H1 (cell line): ENCODE data around the gene ULK1. TPM values are rescaled to one million over a fixed set of nuclear protein-coding genes. Genes with fewer than 3 reads are reported as not detected.

Source experiments
- CTCF ChIA-PET: fragments of 300-600 bp; sonication (Branson Sonifier 250); formaldehyde crosslinking; loops from one replicate; lab custom pipeline; 2021; ENCODE audit not compliant: partially characterized antibody; lab: Charles Lee
- POLR2A ChIA-PET: fragments of 300-600 bp; sonication (Branson Sonifier 250); formaldehyde crosslinking; loops from one replicate; lab custom pipeline; 2021; ENCODE audit warnings: inconsistent platforms; ENCODE audit not compliant: partially characterized antibody; lab: Charles Lee
- DNase-seq, 2 experiments: peaks; one replicate each; pipeline versions ENCODE4 v3.0.0 to v3.0.0-alpha.2; 2010 to 2022; ENCODE audit warnings: low spot score in 2 of 2, low read depth in 1 of 2, mixed read lengths in 1 of 2
- FAIRE-seq: peaks from 2 replicates; lab custom pipeline; 2011; peaks lifted over from hg19 to GRCh38; lab: Jason Lieb, UNC
- H2AFZ ChIP-seq: 2 replicates; pipeline ENCODE4 v1.8.1; 2012; ENCODE audit warnings: low read length, inconsistent platforms
- H2AK5ac ChIP-seq: 2 replicates; pipeline ENCODE4 v1.6.1; 2013; ENCODE audit warnings: low read depth, low read length
- H2BK120ac ChIP-seq: replicated peaks from 2 replicates; pipeline ENCODE3; 2013; ENCODE audit warnings: low read depth, low read length, inconsistent platforms
- H2BK12ac ChIP-seq: 2 replicates; pipeline ENCODE4 v1.6.1; 2013; ENCODE audit warnings: low read depth, low read length
- H2BK15ac ChIP-seq: 2 replicates; pipeline ENCODE4 v1.6.1; 2013; ENCODE audit warnings: low read length
- H2BK20ac ChIP-seq: 2 replicates; pipeline ENCODE4 v1.6.1; 2013; ENCODE audit warnings: low read length
- H2BK5ac ChIP-seq: 2 replicates; pipeline ENCODE4 v1.6.1; 2013; ENCODE audit warnings: low read depth, low read length
- H3K14ac ChIP-seq: 2 replicates; pipeline ENCODE4 v1.6.1; 2013; ENCODE audit warnings: inconsistent platforms; ENCODE audit not compliant: insufficient read length
- H3K18ac ChIP-seq: 2 replicates; pipeline ENCODE4 v1.6.1; 2013; ENCODE audit warnings: low read length; ENCODE audit errors: extremely low read depth
- H3K23ac ChIP-seq: 2 replicates; pipeline ENCODE4 v1.6.1; 2013; ENCODE audit warnings: inconsistent platforms; ENCODE audit not compliant: insufficient read length
- H3K23me2 ChIP-seq: 2 replicates; pipeline ENCODE4 v1.6.1; 2013; ENCODE audit warnings: low read depth, low read length
- H3K27ac ChIP-seq: 2 replicates; pipeline ENCODE4 v1.6.1; 2011; ENCODE audit warnings: low read depth, low read length, inconsistent platforms
- H3K27me3 ChIP-seq, 4 experiments: replicated peaks in 1 of 4; 1 replicate in 1 of 4; 2 replicates in 3 of 4; pipeline versions ENCODE4 v1.6.1 to v1.8.1; 2011 to 2013; ENCODE audit warnings: low read length in 3 of 4, mild to moderate bottlenecking in 3 of 4, inconsistent platforms in 2 of 4, mixed read lengths in 2 of 4, moderate library complexity in 1 of 4; ENCODE audit not compliant: control insufficient read depth in 3 of 4, insufficient read depth in 3 of 4; ENCODE audit errors: extremely low read depth in 1 of 4
- H3K36me3 ChIP-seq, 4 experiments: 2 replicates each; pipeline versions ENCODE4 v1.6.1 to v1.8.1; 2011 to 2013; ENCODE audit warnings: mild to moderate bottlenecking in 4 of 4, low read length in 3 of 4, moderate library complexity in 2 of 4, control low read depth in 1 of 4, inconsistent platforms in 1 of 4; ENCODE audit not compliant: insufficient read depth in 4 of 4, control insufficient read depth in 2 of 4
- H3K4ac ChIP-seq: replicated peaks from 2 replicates; pipeline ENCODE3; 2013; ENCODE audit warnings: low read length, low read depth, mixed read lengths, inconsistent platforms; ENCODE audit not compliant: insufficient read length
- H3K4me1 ChIP-seq, 4 experiments: replicated peaks in 1 of 4; 1 replicate in 1 of 4; 2 replicates in 3 of 4; pipeline versions ENCODE4 v1.6.1 to v1.8.1; 2011 to 2013; ENCODE audit warnings: low read length in 3 of 4, inconsistent platforms in 2 of 4, mixed read lengths in 1 of 4; ENCODE audit not compliant: insufficient read depth in 4 of 4, control insufficient read depth in 3 of 4
- H3K4me2 ChIP-seq, 2 experiments: 2 replicates each; pipeline versions ENCODE4 v1.6.1 to v1.8.1; 2011 to 2013; ENCODE audit warnings: low read depth in 2 of 2, low read length in 2 of 2, control low read depth in 1 of 2, inconsistent platforms in 1 of 2, mild to moderate bottlenecking in 1 of 2; ENCODE audit not compliant: insufficient read depth in 1 of 2
- H3K4me3 ChIP-seq, 4 experiments: fragments of 200-600, 300-600 bp in 1 of 4; sonication (generic), shearing (Covaris generic), sonication (Bioruptor Twin) in 1 of 4; 2 replicates each; pipeline versions ENCODE4 v1.5.1 to v1.8.1; 2011 to 2016; ENCODE audit warnings: low read length in 4 of 4, low read depth in 3 of 4, control low read depth in 2 of 4, inconsistent platforms in 2 of 4, mild to moderate bottlenecking in 2 of 4, mixed read lengths in 1 of 4, moderate library complexity in 1 of 4; ENCODE audit not compliant: insufficient read depth in 2 of 4; ENCODE audit errors: extremely low read depth in 1 of 4
- H3K56ac ChIP-seq: replicated peaks from 2 replicates; pipeline ENCODE3; 2013; ENCODE audit warnings: low read depth, mild to moderate bottlenecking, mixed read lengths, low read length, inconsistent platforms; ENCODE audit not compliant: insufficient read length
- H3K79me1 ChIP-seq: 2 replicates; pipeline ENCODE4 v1.6.1; 2013; ENCODE audit warnings: low read depth, low read length, control low read depth
- H3K79me2 ChIP-seq, 2 experiments: 2 replicates each; pipeline versions ENCODE4 v1.6.1 to v1.8.1; 2012 to 2013; ENCODE audit warnings: low read length in 2 of 2, mild to moderate bottlenecking in 2 of 2, inconsistent platforms in 1 of 2; ENCODE audit not compliant: insufficient read depth in 2 of 2, control insufficient read depth in 1 of 2
- H3K9ac ChIP-seq, 4 experiments: replicated peaks in 1 of 4; 1 replicate in 1 of 4; 2 replicates in 3 of 4; pipeline versions ENCODE4 v1.6.1 to v1.8.1; 2011 to 2013; ENCODE audit warnings: low read depth in 3 of 4, low read length in 3 of 4, control low read depth in 2 of 4, mild to moderate bottlenecking in 2 of 4, moderate library complexity in 2 of 4, inconsistent platforms in 1 of 4; ENCODE audit errors: extremely low read depth in 1 of 4
- H3K9me3 ChIP-seq, 2 experiments: 2 replicates each; pipeline versions ENCODE4 v1.6.1 to v1.8.1; 2012 to 2013; ENCODE audit warnings: mild to moderate bottlenecking in 2 of 2, moderate library complexity in 2 of 2, control low read depth in 1 of 2, inconsistent platforms in 1 of 2, low read depth in 1 of 2, low read length in 1 of 2, mixed read lengths in 1 of 2; ENCODE audit not compliant: insufficient read depth in 2 of 2
- H4K20me1 ChIP-seq, 2 experiments: replicated peaks in 1 of 2; 2 replicates each; pipeline versions ENCODE3 to v1.8.1; 2011 to 2013; ENCODE audit warnings: inconsistent platforms in 2 of 2, low read length in 2 of 2, mild to moderate bottlenecking in 1 of 2; ENCODE audit not compliant: insufficient read depth in 2 of 2, control insufficient read depth in 1 of 2
- H4K5ac ChIP-seq: 2 replicates; pipeline ENCODE4 v1.6.1; 2013; ENCODE audit warnings: low read length, low read depth, mixed read lengths, inconsistent platforms; ENCODE audit not compliant: insufficient read length
- H4K8ac ChIP-seq: 2 replicates; pipeline ENCODE4 v1.8.0; 2013; ENCODE audit warnings: mild to moderate bottlenecking, moderate library complexity, low read length, inconsistent platforms; ENCODE audit not compliant: insufficient read depth; ENCODE audit errors: extremely low read depth
- H4K91ac ChIP-seq: replicated peaks from 2 replicates; pipeline ENCODE3; 2013; ENCODE audit warnings: low read length, mixed read lengths, inconsistent platforms; ENCODE audit not compliant: insufficient read length
- EP300 ChIP-seq, 2 experiments: IDR thresholded peaks; 1 replicate in 1 of 2; 2 replicates in 1 of 2; pipeline ENCODE4 v1.6.1; 2011 to 2012; ENCODE audit warnings: low read depth in 2 of 2, low read length in 2 of 2, mild to moderate bottlenecking in 2 of 2, borderline replicate concordance in 1 of 2, inconsistent platforms in 1 of 2, moderate library complexity in 1 of 2
- JUN ChIP-seq: IDR thresholded peaks from 2 replicates; pipeline ENCODE4 v1.6.1; 2011; ENCODE audit warnings: low read depth, mild to moderate bottlenecking, improper control_type of control experiment, low read length
- POLR2A ChIP-seq, 2 experiments: IDR thresholded peaks; 1 replicate in 1 of 2; 2 replicates in 1 of 2; pipeline ENCODE4 v1.6.1; 2011; ENCODE audit warnings: low read depth in 2 of 2, low read length in 2 of 2, mild to moderate bottlenecking in 2 of 2; ENCODE audit errors: control extremely low read depth in 1 of 2
- POLR2AphosphoS5 ChIP-seq: IDR thresholded peaks from 2 replicates; pipeline ENCODE4 v1.6.1; 2011; ENCODE audit warnings: low read depth, low read length
- WGBS, 2 experiments: shearing (Covaris generic) in 1 of 2; methylation state at CpG; one replicate each; pipeline versions ENCODE4 v1.1.6 to v1.1.7; 2013 to 2015; ENCODE audit warnings: low lambda C conversion rate in 2 of 2, mixed read lengths in 2 of 2, inconsistent platforms in 1 of 2, low coverage in 1 of 2, missing lambda C conversion rate in 1 of 2; ENCODE audit not compliant: insufficient replicate concordance in 2 of 2, insufficient coverage in 1 of 2, insufficient read length in 1 of 2; ENCODE audit errors: extremely low coverage in 1 of 2, missing lambda C conversion rate in 1 of 2; 5-methylcytosine and 5-hydroxymethylcytosine counted together
- polyA plus RNA-seq, 7 experiments: library from polyadenylated mRNA; depleted of rRNA in 3 of 7; stranded (reverse) in 5 of 7; unstranded in 2 of 7; fragments of >200 nt in 5 of 7; fragments of 200-250 nt in 2 of 7; gene quantifications; 1 replicate in 5 of 7; 2 replicates in 1 of 7; 4 replicates in 1 of 7; pipeline versions ENCODE4 v1.2.1 to v1.2.3, GENCODE V29; 2011 to 2013; ENCODE audit warnings: missing spikeins in 2 of 7, mixed read lengths in 2 of 7
- total RNA-seq: library from RNA; stranded (reverse); fragmentation: NEBNext Ultra II Directional; extraction: Animal tissue kit (Norgen Biotek cat#: 25700); gene quantifications from 2 replicates; pipeline ENCODE4 v1.2.1, GENCODE V29; 2021
- TF ChIP-seq, protein P1 (sequence below): IDR thresholded peaks from 2 replicates; pipeline ENCODE4 v1.6.1; 2012; ENCODE audit warnings: low read length, inconsistent platforms

Gene ULK1
- total and polyA plus RNA-seq, 2 of the 8 experiments (the other 6 are each of a cell fraction or from before 2014, with no cell fraction given), result 13.0 to 44.1 TPM

DNA sequence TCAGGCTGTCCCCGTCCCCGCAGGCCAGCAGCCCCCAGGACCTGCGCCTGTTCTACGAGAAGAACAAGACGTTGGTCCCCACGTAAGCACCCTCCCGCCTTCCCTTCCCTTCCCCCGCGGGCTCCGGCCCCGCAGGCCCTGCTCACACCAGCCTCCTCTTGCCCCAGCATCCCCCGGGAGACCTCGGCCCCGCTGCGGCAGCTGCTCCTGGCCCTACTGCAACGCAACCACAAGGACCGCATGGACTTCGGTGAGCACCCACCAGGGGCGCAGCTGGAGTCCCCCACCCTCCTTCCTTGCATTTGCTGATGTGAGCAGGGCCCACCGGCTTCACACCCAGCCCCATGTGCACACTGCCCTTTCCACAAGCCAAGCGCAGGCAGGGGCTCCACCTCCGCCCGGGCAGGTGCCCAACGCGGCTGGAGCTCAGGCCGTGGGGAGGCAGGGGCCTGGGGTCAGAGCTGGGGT lies 15.4 kb downstream of the ULK1 start:
- no peak for FAIRE-seq
- 95% methylated on average over 14 of the region's 26 CpGs; no CpG with 5 or more reads in 1 of the 2 experiments for WGBS, 2 experiments
- no peak overlapping the region for H3K4ac ChIP-seq

More for the DNA sequence above, 15.4 kb downstream of the ULK1 start:
- Histone ChIP-seq H3K4me2 (no peak overlapping the region), H3K36me3 (peaks cover 4 to 58% (median 25%) of the 10 kb centered on the region in 4 experiments; a peak in 6 of 8 replicates), H3K79me1 (peaks cover 5% of the 10 kb centered on the region; the same call in 1 of the 2 replicates), H2BK120ac (no peak overlapping the region), H3K4me3 (no peak overlapping the region), H3K23me2 (no peaks in the 10 kb centered on the region), H3K56ac (no peak overlapping the region), H3K79me2 (peaks cover 0 to 5% of the 10 kb centered on the region in 2 experiments; a peak in 1 of 4 replicates), H3K27ac (no peak overlapping the region), H2BK12ac (no peak overlapping the region), H4K20me1 (peaks cover 5 to 10% of the 10 kb centered on the region in 2 experiments), H2BK20ac (no peak overlapping the region), H2BK15ac (no peak overlapping the region), H3K18ac (no peak overlapping the region), H4K8ac (0 out of 2 replicates have a peak overlapping the region, but pooled peaks have one; percentile 25), H4K5ac (no peak overlapping the region), H3K14ac (no peak overlapping the region), H3K27me3 (no peaks in the 10 kb centered on the region), H2AFZ (no peak overlapping the region), H3K9ac (no peak overlapping the region), H3K4me1 (no peaks in the 10 kb centered on the region), H2AK5ac (no peak overlapping the region), H3K23ac (no peak overlapping the region), H2BK5ac (no peak overlapping the region; the same call in 1 of the 2 replicates), H3K9me3 (no peaks in the 10 kb centered on the region), H4K91ac (no peak overlapping the region)
- no peak for DNase-seq
- ChIA-PET POLR2A (interaction anchor here (0.8 to 6.5 kb wide), 3 partner anchors 8 to 14 kb away, joined by 3 to 27 read pairs (median 3); no protein-coding TSS in a partner anchor), CTCF (interaction anchor here (0.7 kb wide), 1 partner anchor 8 kb away, joined by 4 read pairs; no protein-coding TSS in a partner anchor)
- TF ChIP-seq EP300 (IDR thresholded peaks at IDR 0.05; ENCODE audit: borderline replicate concordance in 1 of 2, low read depth in 2 of 2, low read length in 2 of 2) (no peak), JUN (no peak), POLR2A (IDR thresholded peaks at IDR 0.05; ENCODE audit: control extremely low read depth in 1 of 2, low read depth in 2 of 2, low read length in 2 of 2) (no peak), POLR2AphosphoS5 (no peak)
- TF ChIP-seq, protein P1, sequence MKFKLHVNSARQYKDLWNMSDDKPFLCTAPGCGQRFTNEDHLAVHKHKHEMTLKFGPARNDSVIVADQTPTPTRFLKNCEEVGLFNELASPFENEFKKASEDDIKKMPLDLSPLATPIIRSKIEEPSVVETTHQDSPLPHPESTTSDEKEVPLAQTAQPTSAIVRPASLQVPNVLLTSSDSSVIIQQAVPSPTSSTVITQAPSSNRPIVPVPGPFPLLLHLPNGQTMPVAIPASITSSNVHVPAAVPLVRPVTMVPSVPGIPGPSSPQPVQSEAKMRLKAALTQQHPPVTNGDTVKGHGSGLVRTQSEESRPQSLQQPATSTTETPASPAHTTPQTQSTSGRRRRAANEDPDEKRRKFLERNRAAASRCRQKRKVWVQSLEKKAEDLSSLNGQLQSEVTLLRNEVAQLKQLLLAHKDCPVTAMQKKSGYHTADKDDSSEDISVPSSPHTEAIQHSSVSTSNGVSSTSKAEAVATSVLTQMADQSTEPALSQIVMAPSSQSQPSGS, result no peak
